ENCODE results near the gene NCR3LG1. TPM values are rescaled to one million over a fixed set of nuclear protein-coding genes. Genes with fewer than 3 reads are reported as not detected.

Gene NCR3LG1, protein sequence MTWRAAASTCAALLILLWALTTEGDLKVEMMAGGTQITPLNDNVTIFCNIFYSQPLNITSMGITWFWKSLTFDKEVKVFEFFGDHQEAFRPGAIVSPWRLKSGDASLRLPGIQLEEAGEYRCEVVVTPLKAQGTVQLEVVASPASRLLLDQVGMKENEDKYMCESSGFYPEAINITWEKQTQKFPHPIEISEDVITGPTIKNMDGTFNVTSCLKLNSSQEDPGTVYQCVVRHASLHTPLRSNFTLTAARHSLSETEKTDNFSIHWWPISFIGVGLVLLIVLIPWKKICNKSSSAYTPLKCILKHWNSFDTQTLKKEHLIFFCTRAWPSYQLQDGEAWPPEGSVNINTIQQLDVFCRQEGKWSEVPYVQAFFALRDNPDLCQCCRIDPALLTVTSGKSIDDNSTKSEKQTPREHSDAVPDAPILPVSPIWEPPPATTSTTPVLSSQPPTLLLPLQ
- total RNA-seq (2014; rRNA removed) (1.3 and 1.6 TPM in 2 replicates), Bru-seq, nascent RNA (percentile 45 among the genes with signal in this experiment), BruChase-seq, experiment 1, labeled RNA remaining after a 6-hour chase (percentile 64 among the genes with signal in this experiment), BruChase-seq, experiment 2, labeled RNA remaining after a 2-hour chase (percentile 56 among the genes with signal in this experiment)
- long read RNA-seq, partial matches to known transcripts: 1 of 1 reads
- long read RNA-seq, other reads (novel, unspliced or antisense): 0 of 1 reads

DNA sequence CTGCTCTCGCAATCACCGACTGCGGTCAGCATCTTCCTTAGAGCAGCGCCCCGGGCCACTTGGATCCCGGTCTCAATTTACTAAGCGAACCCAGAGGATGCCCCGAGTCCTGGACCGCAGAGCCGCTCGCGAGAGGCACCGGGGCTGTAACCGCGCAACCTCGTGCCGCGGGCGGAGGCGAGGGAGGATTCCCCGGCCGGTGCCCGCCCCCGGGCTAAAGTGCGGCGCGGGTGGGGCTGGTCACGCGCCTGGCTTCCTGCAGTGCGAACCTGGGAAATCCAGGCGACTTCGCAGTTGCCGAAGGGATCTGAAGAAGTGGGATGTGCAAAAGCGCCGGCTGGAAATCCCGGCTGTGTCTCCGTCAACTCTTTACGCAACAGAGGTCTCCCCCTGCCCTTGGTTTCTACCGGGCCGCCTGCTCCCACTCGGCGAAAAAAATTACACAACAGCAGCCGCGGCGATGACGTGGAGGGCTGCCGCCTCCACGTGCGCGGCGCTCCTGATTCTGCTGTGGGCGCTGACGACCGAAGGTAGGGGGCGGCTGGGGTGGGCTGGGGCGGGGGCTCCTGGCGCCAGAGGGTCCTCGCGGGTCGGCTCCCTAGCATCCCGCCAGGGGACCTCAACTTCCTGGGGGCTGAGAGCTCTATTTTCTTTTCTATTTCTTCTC lies at the start of gene NCR3LG1:
NCR3LG1 (plus strand) TSS at position 291 of the 667 bp plus-strand sequence; CDS start at position 461, 170 bp downstream.
- no TSS peak for BruUV-seq (replicated peaks)
- Histone ChIP-seq H3K9me3 (ENCODE audit: low read length) (no peaks in the 10 kb centered on the region), H3K4me3 (ENCODE audit: low read length) (peak within 1 kb of the TSS; percentile 69), H3K4me2 (ENCODE audit: low read length) (peak within 1 kb of the TSS; percentile 99), H3K9me2 (replicated peaks; ENCODE audit: low read length) (no peaks in the 10 kb centered on the region), H3K4me1 (ENCODE audit: insufficient read depth, low read length) (peaks cover 5% of the 10 kb centered on the region; the same call in 1 of the 2 replicates), H4K20me1 (ENCODE audit: low read length) (no peaks in the 10 kb centered on the region), H3K9ac (ENCODE audit: low read length) (no peak within 1 kb of the TSS), H3F3A (ENCODE audit: low read length, unreplicated experiment) (no peaks in the 10 kb centered on the region), H3K27ac (ENCODE audit: low read length) (no peak within 1 kb of the TSS), H2AFZ (ENCODE audit: low read length) (peak within 1 kb of the TSS; percentile 82), H3K36me3 (ENCODE audit: low read depth, low read length) (no peaks in the 10 kb centered on the region), H3K79me2 (ENCODE audit: low read length) (no peaks in the 10 kb centered on the region), H3K27me3 (ENCODE audit: low read length) (no peaks in the 10 kb centered on the region)
- DNase-seq: no peak
- ChIA-PET POLR2A (ENCODE audit: unreplicated experiment) (interaction anchor here (0.6 kb wide), 1 partner anchor 381 kb away, joined by 9 read pairs; no protein-coding TSS in a partner anchor), CTCF (interaction anchor here (0.6 kb wide), 1 partner anchor 176 kb away, joined by 7 read pairs; no protein-coding TSS in a partner anchor)
- no peak for ATAC-seq
- intact Hi-C loops (cut with micrococcal nuclease): loop anchor here (2.0 to 5.0 kb wide), 2 partner anchors 121 to 274 kb away; partner anchors contain the start of gene RPS13
- TF ChIP-seq EZH2 (IDR thresholded peaks at IDR 0.05; ENCODE audit: low read length, unreplicated experiment) (no peak), EZH2phosphoT487 (IDR thresholded peaks at IDR 0.05; ENCODE audit: borderline replicate concordance, low read length) (no peak)
- TF ChIP-seq, protein P1, sequence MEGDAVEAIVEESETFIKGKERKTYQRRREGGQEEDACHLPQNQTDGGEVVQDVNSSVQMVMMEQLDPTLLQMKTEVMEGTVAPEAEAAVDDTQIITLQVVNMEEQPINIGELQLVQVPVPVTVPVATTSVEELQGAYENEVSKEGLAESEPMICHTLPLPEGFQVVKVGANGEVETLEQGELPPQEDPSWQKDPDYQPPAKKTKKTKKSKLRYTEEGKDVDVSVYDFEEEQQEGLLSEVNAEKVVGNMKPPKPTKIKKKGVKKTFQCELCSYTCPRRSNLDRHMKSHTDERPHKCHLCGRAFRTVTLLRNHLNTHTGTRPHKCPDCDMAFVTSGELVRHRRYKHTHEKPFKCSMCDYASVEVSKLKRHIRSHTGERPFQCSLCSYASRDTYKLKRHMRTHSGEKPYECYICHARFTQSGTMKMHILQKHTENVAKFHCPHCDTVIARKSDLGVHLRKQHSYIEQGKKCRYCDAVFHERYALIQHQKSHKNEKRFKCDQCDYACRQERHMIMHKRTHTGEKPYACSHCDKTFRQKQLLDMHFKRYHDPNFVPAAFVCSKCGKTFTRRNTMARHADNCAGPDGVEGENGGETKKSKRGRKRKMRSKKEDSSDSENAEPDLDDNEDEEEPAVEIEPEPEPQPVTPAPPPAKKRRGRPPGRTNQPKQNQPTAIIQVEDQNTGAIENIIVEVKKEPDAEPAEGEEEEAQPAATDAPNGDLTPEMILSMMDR (conservative IDR thresholded peaks at IDR 0.05; ENCODE audit: low read depth, low read length): no peak

DNA sequence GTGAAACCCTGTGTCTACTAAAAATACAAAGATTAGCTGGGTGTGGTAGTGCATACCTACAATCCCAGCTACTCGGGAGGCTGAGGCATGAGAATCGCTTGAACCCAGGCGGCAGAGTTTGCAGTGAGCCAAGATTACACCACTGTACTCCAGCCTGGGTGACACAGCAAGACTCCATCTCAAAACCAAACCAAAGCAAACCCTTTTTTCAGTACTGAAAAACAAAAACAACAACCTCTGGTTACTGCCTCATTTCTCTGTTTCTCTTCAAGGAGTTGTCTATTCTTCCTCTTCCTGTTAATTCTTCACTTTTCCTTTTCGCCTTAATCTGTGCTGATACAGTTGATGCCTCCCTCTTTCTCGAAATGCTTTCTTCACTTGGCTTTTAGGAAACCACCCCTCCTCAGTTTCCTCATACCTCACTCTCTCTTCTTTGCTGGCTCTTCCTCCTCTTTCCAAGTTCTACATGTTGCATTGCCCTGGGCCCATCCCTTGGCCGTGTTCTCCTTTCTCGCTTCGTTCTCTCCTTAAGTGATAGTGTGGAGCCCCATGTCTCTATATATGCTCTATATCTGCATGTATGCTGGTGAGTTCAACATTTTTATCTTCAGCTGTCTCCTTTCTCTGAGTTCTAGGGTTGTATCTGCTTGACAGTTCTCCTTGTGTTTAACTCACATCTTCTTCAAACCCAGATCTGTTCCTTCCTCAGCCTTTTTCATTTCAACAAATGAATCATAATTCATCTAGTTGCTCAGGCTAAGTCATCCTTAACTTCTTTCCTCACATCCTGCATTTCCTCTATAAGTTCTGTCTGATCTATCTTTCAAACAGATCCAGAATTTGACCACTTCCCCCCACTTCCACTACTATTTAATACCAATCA lies 38.0 kb upstream of the NCR3LG1 start:
- ChIA-PET POLR2A (ENCODE audit: unreplicated experiment) (interaction anchor here (0.6 kb wide), 1 partner anchor 118 kb away, joined by 4 read pairs; no protein-coding TSS in a partner anchor), CTCF (no interaction called here)
- Histone ChIP-seq H3K4me1 (ENCODE audit: insufficient read depth, low read length) (peaks cover 11% of the 10 kb centered on the region), H3K36me3 (ENCODE audit: low read depth, low read length) (no peaks in the 10 kb centered on the region), H4K20me1 (ENCODE audit: low read length) (no peaks in the 10 kb centered on the region), H3K4me3 (ENCODE audit: low read length) (no peak overlapping the region), H3K9me2 (replicated peaks; ENCODE audit: low read length) (no peaks in the 10 kb centered on the region), H3K9me3 (ENCODE audit: low read length) (no peaks in the 10 kb centered on the region), H3K27me3 (ENCODE audit: low read length) (no peaks in the 10 kb centered on the region), H3K79me2 (ENCODE audit: low read length) (no peaks in the 10 kb centered on the region), H3K9ac (ENCODE audit: low read length) (no peak overlapping the region), H3K27ac (ENCODE audit: low read length) (peak overlapping the region; percentile 14; the same call in 1 of the 2 replicates), H2AFZ (ENCODE audit: low read length) (0 out of 2 replicates have a peak overlapping the region, but pooled peaks have one; percentile 7), H3K4me2 (ENCODE audit: low read length) (peak overlapping the region; percentile 24; the same call in 1 of the 2 replicates), H3F3A (ENCODE audit: low read length, unreplicated experiment) (no peaks in the 10 kb centered on the region)
- TF ChIP-seq EZH2 (IDR thresholded peaks at IDR 0.05; ENCODE audit: low read length, unreplicated experiment): no peak
- TF ChIP-seq, protein P1 (conservative IDR thresholded peaks at IDR 0.05; ENCODE audit: low read depth, low read length): no peak
- TF ChIP-seq EZH2phosphoT487 (IDR thresholded peaks at IDR 0.05; ENCODE audit: borderline replicate concordance, low read length): no peak
- intact Hi-C loops (cut with micrococcal nuclease): no loop called here
- no TSS peak for BruUV-seq (replicated peaks)
- DNase-seq (no peak), ATAC-seq (peak; percentile 51)

Data from PC-3 (cell line).